ENCODE measurements around the gene AAMP.

Gene AAMP

DNA sequence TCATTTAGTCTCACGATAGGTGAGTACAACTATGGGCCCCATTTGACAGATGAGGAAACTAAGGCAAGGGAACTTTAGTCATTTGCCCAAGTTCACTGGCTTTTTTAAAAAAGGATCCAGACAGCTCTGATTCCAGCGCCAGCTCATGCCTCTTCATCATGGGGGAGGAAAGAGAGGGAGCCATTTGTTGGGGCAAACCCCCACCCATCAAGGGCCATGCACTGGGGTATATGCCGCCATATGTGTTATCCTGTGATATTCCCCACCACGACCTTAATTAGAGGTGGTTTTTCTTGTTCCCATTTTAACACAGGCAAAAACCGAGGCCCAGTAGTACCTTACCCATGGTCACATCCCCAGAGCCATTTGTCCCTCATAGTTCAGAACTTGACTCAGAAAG lies 9.8 kb downstream of the AAMP start:
- H3K27ac ChIP-seq = no peak overlapping the region
- no peaks in the 10 kb centered on the region for H3K27me3 ChIP-seq
- H3K4me3 ChIP-seq (ENCODE audit: low read depth in 1 of 2, low read length in 1 of 2) = no peak overlapping the region
- TF ChIP-seq, protein P1, sequence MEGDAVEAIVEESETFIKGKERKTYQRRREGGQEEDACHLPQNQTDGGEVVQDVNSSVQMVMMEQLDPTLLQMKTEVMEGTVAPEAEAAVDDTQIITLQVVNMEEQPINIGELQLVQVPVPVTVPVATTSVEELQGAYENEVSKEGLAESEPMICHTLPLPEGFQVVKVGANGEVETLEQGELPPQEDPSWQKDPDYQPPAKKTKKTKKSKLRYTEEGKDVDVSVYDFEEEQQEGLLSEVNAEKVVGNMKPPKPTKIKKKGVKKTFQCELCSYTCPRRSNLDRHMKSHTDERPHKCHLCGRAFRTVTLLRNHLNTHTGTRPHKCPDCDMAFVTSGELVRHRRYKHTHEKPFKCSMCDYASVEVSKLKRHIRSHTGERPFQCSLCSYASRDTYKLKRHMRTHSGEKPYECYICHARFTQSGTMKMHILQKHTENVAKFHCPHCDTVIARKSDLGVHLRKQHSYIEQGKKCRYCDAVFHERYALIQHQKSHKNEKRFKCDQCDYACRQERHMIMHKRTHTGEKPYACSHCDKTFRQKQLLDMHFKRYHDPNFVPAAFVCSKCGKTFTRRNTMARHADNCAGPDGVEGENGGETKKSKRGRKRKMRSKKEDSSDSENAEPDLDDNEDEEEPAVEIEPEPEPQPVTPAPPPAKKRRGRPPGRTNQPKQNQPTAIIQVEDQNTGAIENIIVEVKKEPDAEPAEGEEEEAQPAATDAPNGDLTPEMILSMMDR (IDR thresholded peaks at IDR 0.05) = no peak
- H3K9me3 ChIP-seq = no peaks in the 10 kb centered on the region
- H3K36me3 ChIP-seq = peaks cover 49% of the 10 kb centered on the region
- H3K4me1 ChIP-seq (ENCODE audit: control insufficient read depth in 1 of 2, insufficient read depth in 1 of 2, low read depth in 1 of 2, low read length in 1 of 2) = peaks cover 5 to 12% of the 10 kb centered on the region in 2 experiments

DNA sequence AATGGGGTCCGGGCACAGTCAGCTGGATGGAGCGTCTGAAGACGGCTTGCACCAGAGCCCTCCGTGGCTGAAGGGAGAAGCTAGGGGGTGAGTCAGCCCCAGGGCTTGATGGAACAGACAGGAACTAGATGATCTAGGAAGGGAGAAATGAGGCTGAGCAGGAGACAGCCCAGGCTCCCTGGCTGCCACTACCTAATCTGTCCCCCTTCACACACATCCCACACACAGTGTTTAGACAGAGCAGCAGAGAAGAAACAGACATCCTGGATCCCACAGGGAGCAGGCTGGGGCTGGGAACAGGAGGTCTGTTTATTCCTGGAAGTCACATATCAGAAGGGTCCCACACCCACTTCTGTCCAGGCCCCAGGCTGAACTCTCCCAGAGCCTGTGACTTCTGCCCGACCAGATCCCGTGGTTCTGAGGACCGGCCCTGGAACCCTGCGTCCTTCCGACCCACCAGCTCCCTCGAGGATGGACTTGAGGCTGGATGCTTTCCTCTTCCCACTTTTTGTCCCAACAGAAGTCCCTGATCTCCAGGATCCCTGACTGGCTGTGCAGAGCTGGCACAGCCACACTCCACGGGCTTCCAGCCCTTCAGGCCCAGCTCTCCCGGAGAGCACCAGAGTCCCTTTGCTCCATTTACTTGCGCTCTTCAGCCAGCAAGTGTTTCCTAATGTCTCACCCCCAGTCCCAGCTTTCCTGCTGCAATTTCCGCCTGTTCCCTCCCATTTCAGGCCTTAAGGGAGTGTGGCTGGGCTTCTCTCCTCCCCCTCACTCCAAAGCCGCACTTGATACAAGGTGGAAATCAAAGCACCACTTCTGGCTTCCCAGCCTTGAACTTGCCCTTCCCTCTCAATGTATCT lies 10.6 kb downstream of the AAMP start:
- TF ChIP-seq, protein P1 (IDR thresholded peaks at IDR 0.05) = no peak
- Histone ChIP-seq H3K4me3 (ENCODE audit: low read depth in 1 of 2, low read length in 1 of 2) (no peak overlapping the region), H3K27ac (no peak overlapping the region), H3K27me3 (no peaks in the 10 kb centered on the region), H3K9me3 (no peaks in the 10 kb centered on the region), H3K36me3 (peaks cover 49% of the 10 kb centered on the region), H3K4me1 (ENCODE audit: control insufficient read depth in 1 of 2, insufficient read depth in 1 of 2, low read depth in 1 of 2, low read length in 1 of 2) (peaks cover 5 to 12% of the 10 kb centered on the region in 2 experiments)

DNA sequence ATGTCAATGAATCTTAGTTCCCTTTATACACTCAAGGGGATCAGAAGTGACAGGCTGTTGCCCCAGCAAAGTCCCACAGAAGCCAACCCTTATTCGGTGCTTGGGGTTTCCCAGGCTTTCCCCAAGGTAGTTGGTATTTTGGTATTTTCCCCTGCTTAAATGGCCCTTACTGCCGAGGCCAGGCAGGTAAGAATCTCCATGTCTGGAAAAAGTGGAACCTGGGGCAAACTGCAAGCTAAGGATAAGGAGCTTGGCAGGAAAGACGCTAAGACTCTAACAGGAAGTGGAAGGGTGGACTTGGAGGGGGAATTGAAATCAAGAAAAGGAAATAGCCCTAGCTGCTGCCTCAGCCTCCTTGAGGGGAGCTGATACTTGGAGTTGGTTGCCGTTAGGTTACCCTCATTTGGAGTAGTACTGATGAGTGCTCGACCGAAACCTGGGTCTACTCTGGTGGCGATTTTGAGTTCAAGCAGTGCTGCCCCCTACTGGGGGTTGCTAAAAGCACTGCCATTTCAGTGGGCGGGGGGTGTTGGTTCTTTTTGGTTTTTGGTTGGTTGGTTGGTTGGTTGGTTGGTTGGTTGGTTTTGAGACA lies 12.5 kb downstream of the AAMP start:
- TF ChIP-seq, protein P1 (IDR thresholded peaks at IDR 0.05) = peak; percentile 65
- Histone ChIP-seq H3K36me3 (peaks cover 49% of the 10 kb centered on the region), H3K27me3 (no peaks in the 10 kb centered on the region), H3K9me3 (no peaks in the 10 kb centered on the region), H3K27ac (peak overlapping the region; percentile 75), H3K4me3 (ENCODE audit: low read depth in 1 of 2, low read length in 1 of 2) (no peak overlapping the region), H3K4me1 (ENCODE audit: control insufficient read depth in 1 of 2, insufficient read depth in 1 of 2, low read depth in 1 of 2, low read length in 1 of 2) (peaks cover 5 to 12% of the 10 kb centered on the region in 2 experiments)

DNA sequence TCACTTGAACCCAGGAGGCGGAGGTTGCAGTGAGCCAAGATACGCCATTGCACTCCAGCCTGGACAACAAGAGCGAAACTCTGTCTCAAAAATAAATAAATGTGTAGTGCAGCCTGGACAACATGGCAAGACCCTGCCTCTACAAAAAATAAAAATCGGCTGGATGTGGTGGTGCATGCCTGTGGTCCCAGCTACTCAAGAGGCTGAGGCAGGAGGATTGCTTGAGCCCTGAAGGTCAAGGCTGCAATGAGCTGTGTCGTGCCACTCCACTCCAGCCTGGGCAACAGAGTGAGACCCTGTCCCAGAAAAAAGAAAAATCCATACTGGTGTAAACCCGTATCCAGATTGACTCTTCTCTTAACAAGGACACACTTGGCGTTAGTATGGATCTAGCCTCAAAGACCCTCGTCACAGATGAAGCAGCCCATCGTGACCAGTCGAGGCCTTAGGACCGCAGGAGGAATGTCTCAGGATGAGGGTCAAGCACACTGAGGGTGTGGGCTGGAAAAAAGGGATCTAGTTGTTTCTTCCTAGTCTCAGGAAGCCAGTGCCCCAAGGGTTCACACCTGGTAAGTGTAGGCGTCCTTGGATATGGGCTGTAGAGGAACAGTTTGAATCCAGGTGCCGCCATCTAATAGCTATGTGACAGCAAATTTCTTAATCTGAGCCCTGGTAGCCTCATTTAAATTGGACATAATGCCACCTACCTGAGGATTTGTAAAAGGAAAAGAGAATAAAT lies 13.2 kb downstream of the AAMP start:
- H3K4me3 ChIP-seq (ENCODE audit: low read depth in 1 of 2, low read length in 1 of 2) = no peak overlapping the region
- TF ChIP-seq, protein P1 (IDR thresholded peaks at IDR 0.05) = no peak
- H3K36me3 ChIP-seq = peaks cover 56% of the 10 kb centered on the region
- no peaks in the 10 kb centered on the region for H3K9me3 ChIP-seq
- H3K4me1 ChIP-seq (ENCODE audit: control insufficient read depth in 1 of 2, insufficient read depth in 1 of 2, low read depth in 1 of 2, low read length in 1 of 2) = peaks cover 5 to 12% of the 10 kb centered on the region in 2 experiments
- peak overlapping the region; percentile 75 for H3K27ac ChIP-seq
- H3K27me3 ChIP-seq = no peaks in the 10 kb centered on the region

DNA sequence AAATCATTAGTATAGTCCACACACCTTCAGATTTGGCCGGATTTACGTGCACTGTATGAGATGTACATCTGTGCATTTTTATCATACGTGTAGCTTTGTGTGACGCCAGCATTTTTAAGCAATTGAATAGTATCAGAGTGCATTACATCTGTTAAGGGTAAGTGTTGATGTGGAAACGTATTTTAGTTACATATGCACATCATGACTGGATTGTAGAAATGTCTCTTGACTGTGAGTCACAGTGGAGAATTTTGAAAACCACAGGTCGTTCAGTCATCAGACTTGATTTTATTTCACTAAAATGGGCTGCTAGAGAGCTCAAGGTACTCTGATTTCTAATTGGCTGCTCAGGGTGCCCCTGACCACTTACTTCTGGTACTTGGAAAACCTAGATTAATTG lies 14.5 kb downstream of the AAMP start:
- TF ChIP-seq, protein P1 (IDR thresholded peaks at IDR 0.05) = no peak
- Histone ChIP-seq H3K27ac (peak overlapping the region; percentile 35), H3K27me3 (no peaks in the 10 kb centered on the region), H3K36me3 (peaks cover 70% of the 10 kb centered on the region), H3K4me3 (ENCODE audit: low read depth in 1 of 2, low read length in 1 of 2) (no peak overlapping the region), H3K4me1 (ENCODE audit: control insufficient read depth in 1 of 2, insufficient read depth in 1 of 2, low read depth in 1 of 2, low read length in 1 of 2) (peaks cover 5 to 9% of the 10 kb centered on the region in 2 experiments), H3K9me3 (no peaks in the 10 kb centered on the region)
